Embryonic facial prominence (tissue), 1 donor: Measurements from ENCODE around the gene MYH10.

ENCODE experiments used
- DNase-seq: peaks from one replicate; pipeline ENCODE4 v3.0.0-alpha.2; 2016; ENCODE audit errors: extremely low spot score

The MYH10 gene

GRCh38 chr17:8445536-8445935 lies 185.0 kb downstream of the MYH10 start:
- no peak for DNase-seq

GRCh38 chr17:8444494-8444893 lies 186.0 kb downstream of the MYH10 start:
- no peak for DNase-seq

GRCh38 chr17:8443756-8444155 lies 186.8 kb downstream of the MYH10 start:
- DNase-seq = no peak

DNA sequence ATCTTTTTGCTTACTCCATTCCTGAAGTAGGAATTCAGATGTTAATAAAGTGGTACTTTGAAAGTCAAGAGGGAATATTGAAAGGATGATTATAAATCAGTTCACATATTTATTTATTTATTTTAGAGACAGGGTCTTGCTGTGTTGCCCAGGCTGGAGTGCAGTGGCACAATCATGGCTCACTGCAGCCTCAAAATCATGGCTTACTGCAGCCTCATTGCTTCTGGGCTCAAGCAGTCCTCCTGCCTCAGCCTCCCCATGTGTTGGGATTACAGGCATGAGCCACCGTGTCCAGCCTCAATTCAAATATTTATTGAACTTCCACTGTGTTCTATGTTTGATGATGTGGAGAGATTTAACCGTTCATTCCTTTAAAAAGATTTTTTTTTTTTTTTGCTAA lies 188.2 kb downstream of the MYH10 start:
- no peak for DNase-seq

DNA sequence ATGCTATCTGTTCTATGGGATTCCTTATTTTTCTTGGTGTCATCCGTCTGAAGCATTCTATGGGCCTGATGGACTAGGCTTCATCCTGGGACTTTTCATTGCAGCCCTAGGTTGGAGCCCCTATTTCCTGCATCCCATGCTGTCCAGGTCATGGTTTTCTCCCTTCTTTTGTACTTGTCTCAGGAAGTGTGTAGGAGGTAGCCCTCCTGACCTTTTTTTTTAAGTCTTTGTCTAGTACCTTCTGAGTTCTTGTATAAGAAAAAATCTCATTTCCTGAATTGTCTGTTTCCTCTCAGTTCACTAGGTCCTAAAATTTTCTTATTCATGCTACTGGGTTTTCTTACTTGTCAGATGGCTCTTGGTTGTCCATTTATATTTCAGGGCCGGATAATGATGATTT lies 188.8 kb downstream of the MYH10 start:
- DNase-seq = no peak

- no peak for DNase-seq
These were observed 190.8 kb downstream of the MYH10 start for GRCh38 chr17:8439681-8440080.

- no peak for DNase-seq
These were observed 192.1 kb downstream of the MYH10 start for GRCh38 chr17:8438441-8438840.

DNA sequence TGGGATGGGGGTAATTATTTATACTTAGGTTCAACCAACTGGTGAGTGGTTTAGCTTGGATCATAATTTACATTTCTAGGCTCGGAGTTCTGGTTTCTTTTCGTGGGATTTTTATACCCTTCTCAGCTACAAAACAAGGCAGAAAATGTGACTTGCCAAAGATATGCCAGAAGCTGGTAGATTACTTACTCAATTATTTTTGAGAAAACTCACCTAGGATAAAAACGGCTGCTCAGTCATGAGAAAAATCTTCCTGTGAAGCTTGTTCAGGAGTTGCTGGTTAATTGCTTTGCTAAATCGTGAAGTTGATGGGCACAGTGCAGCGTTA lies 193.7 kb downstream of the MYH10 start:
- DNase-seq = no peak

DNA sequence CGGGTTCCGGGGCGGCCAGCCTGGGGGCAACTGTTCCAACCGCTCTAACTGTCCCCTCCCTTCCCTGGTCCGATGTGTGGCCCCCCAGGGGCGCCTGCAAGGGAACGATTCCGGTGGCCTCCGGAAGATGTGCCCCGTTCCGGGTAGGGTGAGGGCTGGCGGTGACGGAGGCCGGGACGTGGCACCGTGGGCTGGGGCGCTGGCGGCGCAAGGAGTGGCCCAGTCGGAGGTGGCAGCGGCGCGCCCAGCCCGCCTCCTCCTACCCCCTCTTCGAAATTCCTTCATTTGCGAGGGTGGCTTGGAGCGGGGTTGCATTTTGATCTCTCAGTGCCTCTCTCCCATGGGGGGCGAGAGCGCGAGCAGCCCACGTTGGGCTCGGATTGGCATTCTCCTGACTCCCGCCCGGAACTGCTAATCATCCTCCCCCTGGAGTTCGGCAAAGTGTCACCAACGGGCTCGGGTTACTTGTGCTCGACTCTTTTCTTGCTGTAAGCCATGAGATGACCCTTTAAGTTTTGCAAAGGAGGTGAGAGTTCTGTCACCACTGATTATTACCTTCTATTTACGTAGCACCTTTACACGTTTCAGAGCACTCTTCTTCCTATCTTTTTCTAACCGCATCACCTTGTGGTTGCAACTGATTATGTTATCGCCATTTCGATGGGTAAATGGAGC lies 194.2 kb downstream of the MYH10 start:
- peak; percentile 12 for DNase-seq

DNA sequence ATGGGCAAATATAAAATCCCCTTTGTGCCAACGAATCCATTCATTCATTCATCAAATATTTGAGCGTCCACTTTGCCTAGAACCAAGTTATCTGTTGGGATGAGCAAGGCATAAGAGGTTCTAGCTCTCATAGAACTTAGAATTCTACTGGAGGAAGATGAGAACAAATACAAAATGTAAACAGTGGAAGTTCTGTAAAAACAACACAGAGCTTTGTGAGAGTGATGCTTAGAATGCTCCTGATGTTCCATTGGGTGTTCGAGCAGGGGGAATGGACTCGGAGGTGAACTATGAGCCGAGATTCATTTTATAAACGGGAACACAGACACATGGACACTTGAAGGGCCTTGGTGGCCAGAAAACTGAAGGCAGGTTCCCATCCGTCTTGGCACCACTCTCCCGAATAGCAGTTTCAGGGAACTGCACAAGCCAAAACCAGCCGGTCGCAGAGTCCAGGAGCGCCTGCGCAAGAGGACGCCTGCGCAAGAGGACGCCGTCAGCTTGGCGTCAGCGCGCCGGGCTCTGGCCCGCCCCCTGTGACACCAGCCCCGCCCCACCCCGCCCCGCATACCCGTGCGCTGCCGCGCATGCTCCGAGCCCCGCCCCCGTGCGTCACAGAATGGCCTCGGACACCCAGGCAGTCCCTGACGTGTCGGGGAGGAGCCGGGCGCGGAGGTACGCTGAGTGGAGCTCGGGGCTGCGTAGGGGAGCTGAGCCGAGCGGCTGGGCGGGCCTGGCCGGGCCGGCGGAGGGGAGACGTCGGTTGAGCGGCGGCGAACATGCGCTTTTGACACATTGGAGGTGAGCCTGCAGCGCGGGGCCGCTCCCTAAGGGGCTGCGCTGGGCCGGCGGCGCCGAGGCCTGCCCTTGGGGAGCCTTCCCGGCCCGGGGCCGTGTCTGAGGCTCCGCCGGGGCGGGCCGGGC lies 195.0 kb downstream of the MYH10 start, which contains the start of gene NDEL1:
TSS of gene NDEL1 (plus strand) at position 640 of the 924 bp plus-strand sequence. CDS start 8,388 bp downstream, outside the sequence.
- DNase-seq = peak; percentile 94

- no peak for DNase-seq
These were observed 199.6 kb downstream of the MYH10 start for GRCh38 chr17:8430966-8431365.

DNA sequence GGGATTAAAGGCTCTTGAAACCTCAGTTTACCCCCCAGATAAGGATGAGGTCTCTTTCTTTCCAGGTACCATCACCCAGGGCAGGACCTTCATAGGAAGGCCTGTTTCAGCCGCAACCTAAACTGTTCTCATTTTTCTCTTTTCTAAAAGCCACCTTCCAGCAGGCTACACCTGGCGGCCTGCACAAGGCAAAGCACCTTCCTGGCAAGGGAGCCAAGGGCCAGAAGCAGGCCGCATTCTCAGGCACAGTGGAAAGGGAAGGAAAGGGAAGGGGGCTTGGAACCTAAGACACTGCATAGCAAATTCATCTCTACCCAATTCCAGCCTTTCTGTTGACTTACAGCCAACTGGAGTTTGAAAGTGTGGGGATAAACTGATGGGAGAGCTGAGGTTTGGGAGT lies 203.7 kb downstream of the MYH10 start:
- DNase-seq = no peak

DNA sequence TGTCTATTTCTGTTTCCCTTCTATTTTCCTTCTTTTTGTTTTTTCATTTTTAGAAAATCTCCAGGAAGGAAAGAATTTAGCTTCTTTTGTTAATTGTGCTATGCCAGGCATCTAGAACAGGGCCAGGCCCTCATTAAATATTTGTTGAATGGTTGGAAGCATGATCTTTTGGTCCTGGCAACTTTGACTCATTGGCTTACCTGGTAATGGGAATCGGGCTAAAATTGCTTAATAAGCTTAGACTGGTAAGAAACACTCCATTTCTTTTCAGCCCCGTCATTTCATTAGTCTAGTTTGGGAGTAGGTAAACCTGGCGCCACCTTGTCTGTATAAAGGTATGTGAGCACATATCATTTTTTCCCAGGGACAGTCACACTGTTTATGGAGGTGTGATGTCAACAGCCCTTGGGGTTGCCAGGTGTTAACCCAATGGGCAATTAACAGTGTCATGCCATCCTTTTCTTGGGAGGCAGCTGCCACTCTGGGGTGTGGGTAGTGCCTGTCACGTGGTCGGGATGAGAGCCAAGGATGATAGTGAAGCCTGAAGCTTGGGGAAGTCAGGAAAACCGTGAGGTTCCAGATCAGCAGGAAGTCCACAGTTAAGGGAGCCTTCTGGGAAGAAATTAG lies 204.3 kb downstream of the MYH10 start:
- no peak for DNase-seq
